Fibroblast of mammary gland (primary cell): ENCODE results near the gene CTNNA3.

Experiments
- DNase-seq: peaks from one replicate; pipeline ENCODE4 v3.0.0-alpha.2; 2010; ENCODE audit warnings: low read depth
- H3K4me3 ChIP-seq: 2 replicates; pipeline ENCODE4 v1.5.1; 2011; ENCODE audit warnings: low read depth, mild to moderate bottlenecking, low read length, moderate library complexity; ENCODE audit not compliant: control insufficient read depth
- CTCF ChIP-seq: conservative IDR thresholded peaks from 2 replicates; pipeline ENCODE4 v1.5.1; 2011; ENCODE audit warnings: low read depth, low read length, inconsistent platforms; ENCODE audit not compliant: control insufficient read depth, insufficient read depth

The CTNNA3 gene

GRCh38 chr10:66999762-67000545, 696.0 kb downstream of the CTNNA3 start:
- TF ChIP-seq CTCF, result no peak
- H3K4me3 ChIP-seq, result no peak overlapping the region
- no peak for DNase-seq

DNA sequence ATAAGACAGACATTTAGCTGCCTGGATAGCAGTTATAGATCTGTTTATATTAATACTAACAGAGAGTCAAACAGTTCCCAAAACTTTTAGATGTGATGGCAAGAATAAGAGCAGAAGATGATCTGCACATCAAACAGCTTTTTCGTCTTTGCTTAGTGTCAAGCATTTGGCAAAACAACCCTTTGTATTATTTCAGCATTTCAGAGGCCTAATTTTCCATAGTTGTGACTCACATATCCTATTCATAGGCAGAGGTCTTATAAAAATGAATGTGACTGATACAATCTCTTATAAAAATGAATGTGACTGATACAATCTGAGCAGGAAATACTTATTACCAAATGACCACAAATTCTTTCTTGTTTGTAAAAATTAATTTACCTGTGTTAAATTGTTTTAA, 699.0 kb downstream of the CTNNA3 start:
- DNase-seq, result no peak
- TF ChIP-seq CTCF, result no peak
- H3K4me3 ChIP-seq, result no peak overlapping the region

DNA sequence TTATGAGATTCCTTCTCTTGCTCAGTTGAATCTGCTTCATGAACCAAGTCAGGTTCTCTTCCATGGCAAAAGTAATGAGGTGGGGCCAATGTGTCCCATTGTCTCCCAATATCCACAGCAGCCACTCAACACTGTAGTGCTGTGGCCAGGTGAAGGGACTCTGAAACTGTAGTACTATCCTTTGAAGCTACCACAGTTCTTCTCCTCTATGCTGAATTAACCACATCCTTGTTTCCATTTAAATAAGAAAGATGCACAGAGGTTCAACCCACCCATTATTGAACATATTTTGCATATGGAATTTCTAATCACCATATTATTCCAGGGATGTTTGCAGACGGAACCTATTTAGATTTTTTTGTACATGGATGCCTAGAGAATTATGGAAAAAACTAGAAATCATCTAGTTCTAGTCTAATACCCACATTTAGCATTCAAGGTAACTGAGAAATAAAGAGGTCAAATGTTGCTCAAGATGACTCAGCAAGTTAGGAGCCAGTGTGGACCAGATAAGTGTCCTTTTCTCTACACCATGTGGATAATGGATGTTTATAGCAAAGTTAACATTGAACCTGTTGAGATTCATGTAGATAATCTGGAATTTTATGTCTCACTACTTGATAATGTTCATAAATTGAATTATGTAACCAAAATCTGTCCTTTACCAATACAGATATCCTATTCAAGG, 705.7 kb downstream of the CTNNA3 start:
- H3K4me3 ChIP-seq, result no peak overlapping the region
- no peak for DNase-seq
- no peak for TF ChIP-seq CTCF

DNA sequence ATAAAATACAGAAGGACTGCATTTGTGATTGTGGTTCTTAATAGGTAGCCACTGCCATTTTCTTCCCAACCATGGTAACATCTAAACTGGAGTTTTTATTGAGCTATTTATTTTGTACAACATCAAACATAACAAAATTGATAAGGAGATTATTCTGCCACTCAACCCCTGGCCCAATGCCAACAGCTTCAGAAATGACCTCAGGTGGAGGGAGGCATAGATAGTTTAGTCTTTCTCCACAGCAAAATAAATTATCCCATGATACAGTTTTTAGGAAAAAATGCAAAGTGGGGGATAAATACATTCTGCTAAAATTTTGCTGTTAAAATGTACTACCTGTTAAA, 712.5 kb downstream of the CTNNA3 start:
- no peak for DNase-seq
- TF ChIP-seq CTCF, result no peak
- no peak overlapping the region for H3K4me3 ChIP-seq

DNA sequence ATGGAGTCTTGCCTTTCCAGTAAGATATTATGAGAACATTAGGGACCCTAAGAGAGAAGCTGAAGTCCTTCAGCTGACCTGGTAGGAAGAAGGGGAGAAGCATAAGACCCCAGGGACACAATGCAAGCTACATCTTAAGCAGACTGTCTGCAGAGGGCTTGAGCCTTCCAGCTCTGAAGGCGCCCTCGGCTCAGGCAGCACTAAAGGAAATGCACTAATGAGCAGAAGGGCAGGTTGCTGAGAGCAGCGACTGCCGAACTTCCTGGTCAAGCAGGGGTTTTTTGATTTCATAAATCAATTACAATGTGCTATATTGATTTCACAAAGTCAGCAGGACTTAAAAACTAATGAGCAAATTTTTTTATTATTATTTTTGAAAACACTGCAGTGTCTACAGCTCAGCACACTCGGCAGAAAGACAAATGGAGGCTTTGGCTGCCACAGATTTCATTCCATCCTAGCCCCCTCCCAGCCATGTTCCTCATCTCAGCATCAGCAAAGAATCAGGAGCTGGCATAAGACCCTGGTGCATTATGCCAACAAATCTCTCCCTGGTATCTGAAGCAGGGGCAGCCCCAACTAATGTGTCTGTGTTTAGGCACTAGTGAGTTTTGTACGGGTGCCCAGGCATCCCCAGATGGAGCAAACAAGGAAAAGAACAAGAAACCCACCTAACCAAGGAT, 713.1 kb downstream of the CTNNA3 start:
- TF ChIP-seq CTCF, result no peak
- DNase-seq, result no peak
- H3K4me3 ChIP-seq, result no peak overlapping the region

DNA sequence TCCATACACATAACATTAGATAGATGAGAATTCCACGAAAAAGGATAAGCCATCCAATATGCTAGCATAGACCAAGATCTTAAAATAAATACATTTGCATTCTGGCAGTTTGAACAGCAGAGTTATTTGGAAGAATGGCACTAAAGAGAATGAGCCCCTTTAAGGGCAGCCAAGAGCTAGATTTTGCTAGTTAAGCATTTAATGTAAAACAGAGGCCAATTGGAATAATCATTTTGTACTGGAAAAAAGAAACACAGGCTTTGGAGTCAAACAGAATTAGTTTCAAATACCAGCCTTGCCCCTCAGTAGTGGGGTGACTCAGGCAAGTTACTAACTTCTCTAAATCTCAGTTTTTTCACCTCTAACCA, 714.0 kb downstream of the CTNNA3 start:
- no peak for TF ChIP-seq CTCF
- no peak overlapping the region for H3K4me3 ChIP-seq

More for the DNA sequence above, 714.0 kb downstream of the CTNNA3 start:
- DNase-seq, result no peak
